Activated CD8-positive, alpha-beta memory T cell treated with anti-CD3 and anti-CD28 coated beads for 24 hours (primary cell): ENCODE results near the gene SERPINH1.

Experiments used
- DNase-seq: peaks from one replicate; pipeline ENCODE4 v3.0.0-alpha.2; 2020

Gene SERPINH1

GRCh38 chr11:75602951-75603350 lies 40.9 kb downstream of the SERPINH1 start:
- no peak for DNase-seq

- DNase-seq = no peak
Observed at GRCh38 chr11:75603791-75604736, 42.0 kb downstream of the SERPINH1 start.

DNA sequence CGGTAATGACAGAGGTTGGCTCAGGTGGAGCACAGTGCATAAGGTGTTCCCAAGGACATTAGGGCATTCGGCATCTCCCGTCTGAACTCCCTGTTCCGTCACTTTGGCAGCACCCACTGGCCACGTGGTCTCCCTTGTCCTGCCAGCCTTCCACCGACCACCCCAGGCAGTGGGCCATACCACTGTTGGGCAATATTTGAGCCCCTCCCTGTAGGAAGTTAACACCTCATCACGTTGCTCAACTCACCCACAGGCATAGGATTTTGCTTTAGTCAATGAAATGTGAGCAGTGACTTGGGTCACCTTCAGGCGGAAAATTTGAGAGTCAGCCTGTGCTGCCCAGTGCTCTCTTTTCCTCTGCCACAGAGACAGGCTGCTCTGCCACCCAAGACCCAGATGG lies 44.0 kb downstream of the SERPINH1 start:
- no peak for DNase-seq

DNA sequence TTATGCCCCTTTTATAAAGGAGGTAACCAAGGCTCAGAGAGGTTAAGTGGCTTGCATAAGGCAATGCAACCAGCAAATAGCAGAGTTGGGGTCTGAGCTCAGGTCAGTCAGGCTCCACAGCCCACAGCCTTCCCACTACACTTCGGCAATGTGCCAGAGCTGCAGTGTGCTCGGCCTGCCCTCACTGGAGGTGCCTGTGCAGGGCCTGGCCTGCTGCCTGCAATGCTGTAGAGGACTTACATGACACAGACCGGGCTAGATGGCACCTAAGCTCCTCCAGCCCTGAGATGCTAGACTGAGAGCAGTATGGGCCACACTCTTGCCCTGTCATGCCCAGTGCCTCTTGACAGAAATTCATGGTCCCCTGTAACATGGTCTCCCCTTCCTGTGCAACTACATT lies 49.8 kb downstream of the SERPINH1 start:
- DNase-seq = no peak

GRCh38 chr11:75615751-75616150 lies 53.7 kb downstream of the SERPINH1 start:
- DNase-seq = no peak

- no peak for DNase-seq
Observed at GRCh38 chr11:75616281-75616680, 54.2 kb downstream of the SERPINH1 start.
